Thoracic aorta (tissue), 2 donors: ENCODE data around the gene LAYN. TPM values are rescaled to one million over a fixed set of nuclear protein-coding genes. Genes with fewer than 3 reads are reported as not detected.

ENCODE experiments used
- ATAC-seq: fragments of 150-250 bp; one replicate; pipeline ENCODE4 v1.8.0; 2017; ENCODE audit warnings: low read depth; ENCODE audit not compliant: insufficient number of reproducible peaks, low FRiP score
- DNase-seq: peaks from one replicate; pipeline ENCODE4 v3.0.0-alpha.2; 2020; ENCODE audit warnings: low spot score
- H3K27ac ChIP-seq, 2 donors: fragments of 200-600 bp; sonication (generic); 1 replicate in 1 of 2; 2 replicates in 1 of 2; pipeline ENCODE4 v1.5.1; 2016; ENCODE audit warnings: mild to moderate bottlenecking in 2 of 2, moderate library complexity in 2 of 2
- H3K27me3 ChIP-seq: fragments of 200-600 bp; sonication (generic); replicated peaks from 2 replicates; pipeline ENCODE4 v1.6.0; 2016; ENCODE audit warnings: mild to moderate bottlenecking; ENCODE audit not compliant: insufficient read depth
- H3K36me3 ChIP-seq: fragments of 200-600 bp; sonication (generic); one replicate; pipeline ENCODE4 v1.5.1; 2016
- H3K4me1 ChIP-seq, 2 donors: fragments of 200-600 bp; sonication (generic); 1 replicate in 1 of 2; 2 replicates in 1 of 2; pipeline versions ENCODE4 v1.5.1 to v1.6.0; 2016; ENCODE audit warnings: low read depth in 2 of 2, mild to moderate bottlenecking in 1 of 2; ENCODE audit not compliant: control insufficient read depth in 1 of 2
- H3K4me3 ChIP-seq: fragments of 200-600 bp; sonication (generic); 2 replicates; pipeline ENCODE4 v1.5.1; 2016; ENCODE audit warnings: mild to moderate bottlenecking
- H3K9me3 ChIP-seq: fragments of 200-600 bp; sonication (generic); 2 replicates; pipeline ENCODE4 v1.5.1; 2016
- CTCF ChIP-seq: fragments of 200-600 bp; sonication (generic); IDR thresholded peaks from one replicate; pipeline ENCODE4 v1.5.1; 2019; ENCODE audit warnings: antibody characterized with exemption
- total RNA-seq, 2 donors: library from RNA; depleted of rRNA; stranded (reverse); fragments of >200 nt; gene quantifications; one replicate each; pipeline versions ENCODE4 v1.1.0 to v1.2.3, GENCODE V29; 2016

Gene LAYN
- total RNA-seq, 2 donors from 2014 or later = 25.6 to 36.6 TPM

GRCh38 chr11:111510311-111510710 lies 30.2 kb upstream of the LAYN start:
- Histone ChIP-seq H3K27me3 (peaks cover 12% of the 10 kb centered on the region), H3K27ac (no peak overlapping the region), H3K4me3 (no peak overlapping the region), H3K4me1 (peaks cover 4 to 9% of the 10 kb centered on the region in 2 donors), H3K36me3 (no peaks in the 10 kb centered on the region), H3K9me3 (no peaks in the 10 kb centered on the region)
- DNase-seq = no peak
- TF ChIP-seq CTCF = no peak
- no peak for ATAC-seq

- H3K36me3 ChIP-seq = no peaks in the 10 kb centered on the region
- peaks cover 4 to 9% of the 10 kb centered on the region in 2 donors for H3K4me1 ChIP-seq
- peaks cover 12% of the 10 kb centered on the region for H3K27me3 ChIP-seq
- no peaks in the 10 kb centered on the region for H3K9me3 ChIP-seq
- peak within 1 kb of the TSS; percentile 69 for H3K4me3 ChIP-seq
- no peak for TF ChIP-seq CTCF
- no peak within 1 kb of the TSS for H3K27ac ChIP-seq
- DNase-seq (no peak), ATAC-seq (no peak)
Observed at GRCh38 chr11:111512296-111513239, 28.0 kb upstream of the LAYN start, which contains the start of gene BTG4. Gene BTG4, minus strand, starts transcription at chr11:111512386. Its CDS starts 13,610 bp downstream, at chr11:111498776.

- H3K27ac ChIP-seq = no peak overlapping the region
- H3K4me1 ChIP-seq = peaks cover 4 to 9% of the 10 kb centered on the region in 2 donors
- no peak for TF ChIP-seq CTCF
- peaks cover 12% of the 10 kb centered on the region for H3K27me3 ChIP-seq
- no peaks in the 10 kb centered on the region for H3K36me3 ChIP-seq
- peak overlapping the region; percentile 69 for H3K4me3 ChIP-seq
- H3K9me3 ChIP-seq = no peaks in the 10 kb centered on the region
- DNase-seq = no peak
- no peak for ATAC-seq
Observed at GRCh38 chr11:111513240-111513605, 27.3 kb upstream of the LAYN start.

- peaks cover 12% of the 10 kb centered on the region for H3K27me3 ChIP-seq
Observed at GRCh38 chr11:111514216-111515031, 26.1 kb upstream of the LAYN start, which contains the start of gene HOATZ. Gene HOATZ, plus strand, starts transcription at chr11:111514778. Its CDS starts 7 bp downstream, at chr11:111514785.

More at GRCh38 chr11:111514216-111515031, 26.1 kb upstream of the LAYN start, which contains the start of gene HOATZ:
- no peak for ATAC-seq
- H3K36me3 ChIP-seq = no peaks in the 10 kb centered on the region
- peaks cover 4 to 9% of the 10 kb centered on the region in 2 donors for H3K4me1 ChIP-seq
- DNase-seq = no peak
- no peaks in the 10 kb centered on the region for H3K9me3 ChIP-seq
- no peak for TF ChIP-seq CTCF
- H3K4me3 ChIP-seq = no peak within 1 kb of the TSS
- no peak within 1 kb of the TSS for H3K27ac ChIP-seq
